SU-DHL-6 (cell line): Measurements from ENCODE around the gene C1orf141.

Experiments used
- CTCF ChIP-seq: fragments of 200-600 bp; sonication (generic); IDR thresholded peaks from one replicate; pipeline ENCODE4 v1.5.1; 2017; ENCODE audit warnings: antibody characterized with exemption, mild to moderate bottlenecking, low read length, moderate library complexity; ENCODE audit not compliant: insufficient read depth, poor library complexity, severe bottlenecking
- EZH2phosphoT487 ChIP-seq: fragments of 200-600 bp; sonication (generic), shearing (Covaris generic); conservative IDR thresholded peaks from 2 replicates; pipeline ENCODE4 v1.6.1; 2018; ENCODE audit warnings: mild to moderate bottlenecking, antibody characterized with exemption, low read length, moderate library complexity, mixed read lengths

GRCh38 chr1:67120855-67121619 is 13.7 kb downstream of the C1orf141 start:
- TF ChIP-seq CTCF (no peak), EZH2phosphoT487 (no peak)
